Cardiac fibroblast (primary cell): ENCODE measurements around the gene MAP1LC3B.

Experiments used
- DNase-seq, 2 donors: peaks; one replicate each; pipeline versions ENCODE4 v3.0.0 to v3.0.0-alpha.2; 2010; ENCODE audit warnings: low read depth in 2 of 2
- H3K4me3 ChIP-seq, 2 donors: replicated peaks in 1 of 2; 1 replicate in 1 of 2; 2 replicates in 1 of 2; pipeline ENCODE4 v1.5.1; 2011; ENCODE audit warnings: low read depth in 2 of 2, low read length in 2 of 2, mild to moderate bottlenecking in 2 of 2, moderate library complexity in 1 of 2
- TF ChIP-seq, protein P1 (sequence below): IDR thresholded peaks from one replicate; pipeline ENCODE4 v1.5.1; 2011; ENCODE audit warnings: low read depth, mild to moderate bottlenecking, low read length, inconsistent platforms

MAP1LC3B gene

DNA sequence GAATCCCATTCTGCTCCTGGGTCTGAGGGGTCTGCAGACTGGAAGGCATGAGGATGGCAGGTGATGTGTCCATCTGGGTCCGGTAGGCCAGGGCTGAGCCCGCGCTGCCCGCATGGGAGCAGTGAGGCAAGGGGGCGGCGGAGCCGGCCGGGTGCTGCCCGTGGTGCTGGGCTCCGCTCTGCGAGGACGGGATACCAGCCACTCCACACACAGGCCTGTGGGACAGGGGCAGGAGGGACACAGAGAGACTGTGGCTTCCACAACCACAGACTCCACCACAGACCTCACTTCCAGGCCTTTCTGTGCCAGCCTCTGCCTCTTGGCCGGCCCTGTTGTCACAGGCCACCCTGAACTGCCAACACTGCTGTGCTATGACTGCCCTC, 25.4 kb downstream of the MAP1LC3B start:
- H3K4me3 ChIP-seq, result no peak overlapping the region
- no peak for DNase-seq

DNA sequence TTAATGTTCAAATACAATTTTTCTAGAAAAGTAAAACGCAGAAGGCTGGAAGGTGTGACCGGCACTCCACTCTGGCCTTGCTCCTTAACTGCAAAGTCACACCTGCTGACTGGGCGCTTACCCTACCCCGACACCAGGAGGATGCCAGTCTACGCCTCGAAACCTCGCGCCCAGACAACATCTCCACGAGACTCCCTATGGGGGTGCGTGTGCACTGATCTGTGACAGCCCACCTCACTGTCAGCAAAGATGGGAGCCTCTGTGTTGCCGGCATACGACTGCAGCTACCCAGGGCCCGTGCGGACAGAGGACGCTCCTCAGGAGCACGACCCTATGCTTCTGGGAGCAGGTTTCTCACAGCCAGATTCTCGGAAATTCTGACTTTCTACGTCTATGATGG, 26.1 kb downstream of the MAP1LC3B start:
- no peak for DNase-seq
- H3K4me3 ChIP-seq, result no peak overlapping the region
- TF ChIP-seq, protein P1, sequence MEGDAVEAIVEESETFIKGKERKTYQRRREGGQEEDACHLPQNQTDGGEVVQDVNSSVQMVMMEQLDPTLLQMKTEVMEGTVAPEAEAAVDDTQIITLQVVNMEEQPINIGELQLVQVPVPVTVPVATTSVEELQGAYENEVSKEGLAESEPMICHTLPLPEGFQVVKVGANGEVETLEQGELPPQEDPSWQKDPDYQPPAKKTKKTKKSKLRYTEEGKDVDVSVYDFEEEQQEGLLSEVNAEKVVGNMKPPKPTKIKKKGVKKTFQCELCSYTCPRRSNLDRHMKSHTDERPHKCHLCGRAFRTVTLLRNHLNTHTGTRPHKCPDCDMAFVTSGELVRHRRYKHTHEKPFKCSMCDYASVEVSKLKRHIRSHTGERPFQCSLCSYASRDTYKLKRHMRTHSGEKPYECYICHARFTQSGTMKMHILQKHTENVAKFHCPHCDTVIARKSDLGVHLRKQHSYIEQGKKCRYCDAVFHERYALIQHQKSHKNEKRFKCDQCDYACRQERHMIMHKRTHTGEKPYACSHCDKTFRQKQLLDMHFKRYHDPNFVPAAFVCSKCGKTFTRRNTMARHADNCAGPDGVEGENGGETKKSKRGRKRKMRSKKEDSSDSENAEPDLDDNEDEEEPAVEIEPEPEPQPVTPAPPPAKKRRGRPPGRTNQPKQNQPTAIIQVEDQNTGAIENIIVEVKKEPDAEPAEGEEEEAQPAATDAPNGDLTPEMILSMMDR, result no peak

More for the DNA sequence above, 25.4 kb downstream of the MAP1LC3B start:
- TF ChIP-seq, protein P1, result no peak

DNA sequence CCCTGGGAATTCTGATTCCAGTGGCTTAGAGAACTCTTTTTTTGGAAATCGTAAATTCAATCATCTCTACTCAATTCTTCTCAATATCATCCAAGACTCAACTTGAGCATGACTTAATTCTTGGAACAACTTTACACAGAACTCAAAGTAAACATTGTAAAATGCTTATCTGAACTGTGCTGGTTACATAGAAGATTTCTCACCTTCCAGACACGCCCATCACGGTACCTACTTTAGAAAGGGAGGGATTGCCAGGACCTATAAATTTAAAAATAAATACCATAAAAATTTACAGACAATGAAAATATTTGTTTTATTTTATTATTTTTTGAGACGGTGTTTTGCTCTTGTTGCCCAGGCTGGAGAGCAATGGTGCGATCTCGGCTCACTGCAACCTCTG, 26.5 kb downstream of the MAP1LC3B start:
- TF ChIP-seq, protein P1, result no peak
- H3K4me3 ChIP-seq, result no peak overlapping the region
- DNase-seq, result no peak

DNA sequence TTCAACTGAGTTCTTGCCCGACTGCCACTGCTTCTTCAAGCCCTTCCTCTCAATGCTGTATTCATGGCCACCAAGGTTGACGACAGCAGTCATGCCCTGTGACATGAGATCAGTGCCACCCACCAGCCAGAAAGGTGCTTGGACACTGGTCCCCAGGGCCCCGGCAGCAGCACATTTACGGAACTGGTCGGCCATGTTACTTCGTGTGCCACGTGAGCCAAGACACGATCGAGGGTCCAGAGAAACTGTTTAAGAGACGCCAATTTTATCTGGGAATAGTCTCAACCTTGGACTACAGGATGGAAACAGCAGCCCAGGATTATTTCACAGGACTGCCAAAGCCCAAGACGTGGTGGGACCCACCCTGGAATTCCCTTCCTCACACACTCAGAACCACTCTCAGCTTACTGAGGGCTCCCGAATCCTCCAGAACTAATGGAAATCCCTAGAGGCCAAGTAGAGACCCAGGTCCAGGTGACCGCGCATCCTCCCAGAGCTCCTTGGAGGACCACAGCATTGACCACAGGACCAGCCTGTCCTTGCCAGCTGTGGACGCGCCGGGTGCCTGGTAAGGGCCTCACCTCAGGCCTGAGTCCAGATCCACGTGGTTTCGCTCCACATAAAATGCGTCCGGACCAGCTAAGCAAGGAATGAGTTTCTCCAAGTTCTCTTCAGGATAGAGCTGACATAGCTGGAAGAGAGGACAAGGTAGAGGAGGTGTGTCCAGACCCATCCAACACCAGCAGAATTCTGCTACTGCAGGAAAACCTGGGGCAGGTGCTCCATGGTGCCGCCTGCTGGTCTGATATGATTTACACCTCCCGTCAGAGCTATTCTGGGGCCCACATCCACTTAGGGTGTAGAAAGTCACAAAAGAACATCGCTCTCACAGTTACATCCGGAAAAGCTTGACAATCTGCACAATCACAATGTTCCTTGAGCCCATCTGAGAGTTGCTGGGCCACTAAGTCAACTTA, 28.2 kb downstream of the MAP1LC3B start:
- H3K4me3 ChIP-seq, result no peak overlapping the region
- no peak for DNase-seq
- TF ChIP-seq, protein P1, result peak; percentile 17

DNA sequence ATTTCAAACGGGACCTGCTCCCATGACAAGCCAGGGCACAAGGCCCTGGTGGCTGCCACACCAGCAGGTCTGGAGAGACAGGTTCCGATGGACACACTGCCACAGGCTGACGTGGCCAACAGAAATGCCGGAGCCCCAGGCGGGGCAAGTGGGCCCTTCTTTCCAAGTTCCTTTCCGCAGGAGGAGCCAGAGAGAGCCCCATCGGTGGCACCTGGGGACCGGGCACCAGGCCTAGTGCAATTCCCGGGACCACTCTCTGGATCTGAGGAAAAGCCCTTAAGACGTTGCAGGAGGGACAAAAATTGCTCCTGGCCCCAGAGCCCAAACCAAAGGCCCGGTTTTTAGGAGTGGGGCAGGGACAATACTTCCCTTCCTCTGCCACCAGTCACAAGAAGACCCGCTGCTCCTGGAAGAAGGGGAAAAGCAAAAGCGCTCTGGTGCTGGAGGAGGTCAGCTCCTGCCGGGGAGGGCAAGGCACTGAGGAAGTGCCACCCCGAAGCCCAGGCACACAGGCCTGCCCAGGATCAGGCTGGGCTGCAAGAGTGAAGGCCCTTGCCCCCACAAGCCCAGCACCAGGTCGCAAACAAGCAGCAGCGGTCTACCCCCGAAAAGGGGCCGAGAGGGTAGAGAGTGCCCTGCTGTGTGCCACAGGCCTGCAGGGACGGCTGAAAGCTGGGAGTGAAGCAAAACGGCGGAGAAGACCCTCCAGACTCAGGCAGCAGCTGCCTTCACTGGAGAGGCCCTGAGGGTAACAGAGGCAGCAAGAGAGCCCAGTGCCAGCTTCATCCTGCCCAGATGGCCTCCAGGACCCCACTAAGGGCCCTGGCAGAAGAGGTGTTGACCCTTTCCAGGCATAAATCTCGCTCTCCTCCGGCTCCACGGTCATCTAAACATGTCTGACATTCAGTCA, 29.1 kb downstream of the MAP1LC3B start:
- DNase-seq, result no peak
- TF ChIP-seq, protein P1, result no peak
- no peak overlapping the region for H3K4me3 ChIP-seq

DNA sequence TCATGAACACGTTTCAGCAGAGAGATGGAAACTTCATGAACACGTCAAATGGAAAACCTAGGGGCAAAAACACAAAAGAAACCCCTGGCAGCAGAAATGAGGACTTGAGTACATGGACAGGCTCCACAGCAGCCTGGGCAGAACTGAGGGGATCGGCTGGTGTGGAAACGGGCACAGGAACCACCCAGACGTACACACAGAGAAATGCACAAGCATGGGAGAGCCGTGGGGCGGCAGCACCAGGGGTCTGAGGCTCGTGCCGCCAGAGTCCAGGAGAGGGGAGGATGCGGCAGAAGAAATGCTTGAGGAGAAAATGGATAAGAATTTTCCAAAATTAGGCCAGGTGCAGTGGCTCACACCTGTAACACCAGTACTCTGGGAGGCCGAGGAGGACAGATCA, 30.0 kb downstream of the MAP1LC3B start:
- H3K4me3 ChIP-seq, result no peak overlapping the region
- DNase-seq, result no peak
- TF ChIP-seq, protein P1, result no peak
